Breast epithelium (tissue), 3 donors: ENCODE results near the gene CCDC9.

Experiments
- POLR2A ChIP-seq: fragments of 450-650 bp; IDR thresholded peaks from one replicate; pipeline ENCODE4 v1.6.1; 2016; ENCODE audit warnings: antibody characterized with exemption, mild to moderate bottlenecking, moderate library complexity
- POLR2AphosphoS5 ChIP-seq, 3 donors: sonication (generic); formaldehyde crosslinking; IDR thresholded peaks; one replicate each; pipeline ENCODE4 v1.6.1; 2017; ENCODE audit warnings: antibody characterized with exemption in 3 of 3
- TF ChIP-seq, protein P1 (sequence below), 3 donors: fragments of 450-650 bp; IDR thresholded peaks; one replicate each; pipeline ENCODE4 v1.5.1; 2016 to 2017; ENCODE audit warnings: antibody characterized with exemption in 3 of 3, mild to moderate bottlenecking in 3 of 3, moderate library complexity in 3 of 3

DNA sequence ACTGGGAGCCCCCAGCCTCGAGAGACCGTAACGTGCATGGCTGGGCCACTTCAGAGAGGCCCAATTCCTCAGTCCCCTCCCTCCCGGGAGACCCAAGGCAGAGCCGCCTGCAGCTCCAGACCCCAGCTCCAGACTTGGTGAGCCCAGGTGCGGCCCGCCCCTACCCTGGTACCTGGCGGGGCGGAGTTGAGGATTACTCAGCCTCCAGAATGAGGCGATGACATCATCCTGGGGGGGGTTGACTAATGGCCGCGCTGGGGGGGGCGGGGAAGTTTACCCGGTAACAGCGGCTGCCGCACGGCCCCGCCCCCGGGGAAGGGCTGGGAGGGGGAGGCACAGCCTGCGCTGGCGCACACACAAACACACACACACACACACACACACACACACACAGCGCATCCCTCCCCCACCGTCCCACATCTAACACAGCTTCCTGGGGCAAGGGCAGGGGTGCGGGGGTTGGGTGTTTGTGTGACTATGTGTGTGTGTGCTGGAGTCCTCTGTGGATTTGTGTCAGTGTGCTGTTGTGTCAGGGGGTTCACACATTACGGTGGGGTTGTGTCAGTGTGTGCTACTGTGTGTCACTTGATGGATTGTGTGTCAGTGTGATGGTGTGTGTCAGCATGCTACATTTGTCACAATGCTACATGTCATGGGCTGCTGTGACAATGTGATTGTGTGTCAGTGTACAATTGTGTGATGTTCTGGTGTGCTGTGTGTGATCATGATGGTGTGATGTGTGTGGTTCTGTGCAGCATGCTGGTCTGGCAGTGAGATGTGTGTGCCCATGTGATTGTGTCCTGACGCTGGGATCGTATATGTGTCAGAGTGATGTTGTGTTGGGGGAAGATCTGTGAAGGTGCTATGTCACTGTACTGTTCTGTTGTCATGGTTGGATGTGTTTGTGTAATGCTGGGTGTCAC lies 15.1 kb upstream of the CCDC9 start:
- TF ChIP-seq, protein P1, sequence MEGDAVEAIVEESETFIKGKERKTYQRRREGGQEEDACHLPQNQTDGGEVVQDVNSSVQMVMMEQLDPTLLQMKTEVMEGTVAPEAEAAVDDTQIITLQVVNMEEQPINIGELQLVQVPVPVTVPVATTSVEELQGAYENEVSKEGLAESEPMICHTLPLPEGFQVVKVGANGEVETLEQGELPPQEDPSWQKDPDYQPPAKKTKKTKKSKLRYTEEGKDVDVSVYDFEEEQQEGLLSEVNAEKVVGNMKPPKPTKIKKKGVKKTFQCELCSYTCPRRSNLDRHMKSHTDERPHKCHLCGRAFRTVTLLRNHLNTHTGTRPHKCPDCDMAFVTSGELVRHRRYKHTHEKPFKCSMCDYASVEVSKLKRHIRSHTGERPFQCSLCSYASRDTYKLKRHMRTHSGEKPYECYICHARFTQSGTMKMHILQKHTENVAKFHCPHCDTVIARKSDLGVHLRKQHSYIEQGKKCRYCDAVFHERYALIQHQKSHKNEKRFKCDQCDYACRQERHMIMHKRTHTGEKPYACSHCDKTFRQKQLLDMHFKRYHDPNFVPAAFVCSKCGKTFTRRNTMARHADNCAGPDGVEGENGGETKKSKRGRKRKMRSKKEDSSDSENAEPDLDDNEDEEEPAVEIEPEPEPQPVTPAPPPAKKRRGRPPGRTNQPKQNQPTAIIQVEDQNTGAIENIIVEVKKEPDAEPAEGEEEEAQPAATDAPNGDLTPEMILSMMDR (IDR thresholded peaks at IDR 0.05) = no peak
- TF ChIP-seq POLR2A (no peak), POLR2AphosphoS5 (IDR thresholded peaks at IDR 0.05) (no peak)
